Fibroblast of skin of back (primary cell): ENCODE results near the gene RALB.
A peak's percentile ranks its signal among the peaks of the same experiment; 100 is the strongest.

Experiments
- DNase-seq: peaks from one replicate; pipeline ENCODE4 v3.0.0-alpha.2; 2013

The RALB gene

GRCh38 chr2:120343433-120344105 lies 90.9 kb downstream of the RALB start:
- peak; percentile 76 for DNase-seq
